ENCODE measurements around the gene NDFIP1. TPM values are rescaled to one million over a fixed set of nuclear protein-coding genes. Genes with fewer than 3 reads are reported as not detected.
A peak's percentile ranks its signal among the peaks of the same experiment; 100 is the strongest.
"Not testable (repeated sequence)": the region's sequence is repeated elsewhere in the genome, so short reads cannot be mapped to it uniquely, and the experiment has no call there.

Gene NDFIP1, protein sequence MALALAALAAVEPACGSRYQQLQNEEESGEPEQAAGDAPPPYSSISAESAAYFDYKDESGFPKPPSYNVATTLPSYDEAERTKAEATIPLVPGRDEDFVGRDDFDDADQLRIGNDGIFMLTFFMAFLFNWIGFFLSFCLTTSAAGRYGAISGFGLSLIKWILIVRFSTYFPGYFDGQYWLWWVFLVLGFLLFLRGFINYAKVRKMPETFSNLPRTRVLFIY
- polyA plus RNA-seq (ENCODE audit: insufficient read length in 4 of 4), result 100 to 1,000 TPM; 116 to 154 (median 136) TPM

DNA sequence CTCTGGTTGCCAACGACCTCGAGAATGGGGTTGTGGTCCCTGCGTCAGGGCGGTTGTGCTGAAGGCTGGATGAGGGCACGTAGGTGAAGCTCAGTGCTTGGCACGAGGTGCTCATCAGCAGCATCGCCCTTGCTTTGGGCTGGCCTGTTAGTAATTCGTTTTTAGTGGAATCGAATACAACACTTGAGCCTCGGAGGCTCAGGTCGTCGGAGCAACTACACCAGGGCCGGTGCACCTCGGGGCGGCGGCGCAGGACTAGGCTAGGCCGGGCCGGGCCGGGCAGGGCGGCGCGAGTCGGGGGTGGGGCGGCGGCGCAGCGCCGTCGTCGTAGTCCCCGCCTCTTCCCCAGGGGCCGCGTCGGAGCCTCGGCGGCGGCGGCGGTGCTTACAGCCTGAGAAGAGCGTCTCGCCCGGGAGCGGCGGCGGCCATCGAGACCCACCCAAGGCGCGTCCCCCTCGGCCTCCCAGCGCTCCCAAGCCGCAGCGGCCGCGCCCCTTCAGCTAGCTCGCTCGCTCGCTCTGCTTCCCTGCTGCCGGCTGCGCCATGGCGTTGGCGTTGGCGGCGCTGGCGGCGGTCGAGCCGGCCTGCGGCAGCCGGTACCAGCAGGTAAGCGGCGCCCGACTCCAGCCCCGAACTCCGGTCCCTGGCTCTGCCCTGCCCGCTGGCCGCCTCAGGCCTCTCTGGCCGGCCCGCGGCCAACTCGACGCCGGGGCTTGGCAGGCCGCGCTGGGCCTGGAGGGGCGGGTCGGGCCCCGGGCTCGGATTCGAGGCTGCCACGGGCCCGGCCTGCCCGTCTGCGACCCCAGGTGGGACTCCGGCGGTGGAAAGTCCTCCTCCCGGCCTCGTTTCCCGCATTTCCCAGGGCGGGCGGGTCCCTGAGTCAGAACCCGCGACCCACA lies at the start of gene NDFIP1:
TSS of gene NDFIP1 (plus strand) at position 348 of the 899 bp plus-strand sequence. CDS start at position 544, 196 bp downstream.
- peak in 3 of 4 donors; percentile 55 to 69 (median 60) for DNase-seq (ENCODE audit: low read depth in 4 of 4, low spot score in 3 of 4)

DNA sequence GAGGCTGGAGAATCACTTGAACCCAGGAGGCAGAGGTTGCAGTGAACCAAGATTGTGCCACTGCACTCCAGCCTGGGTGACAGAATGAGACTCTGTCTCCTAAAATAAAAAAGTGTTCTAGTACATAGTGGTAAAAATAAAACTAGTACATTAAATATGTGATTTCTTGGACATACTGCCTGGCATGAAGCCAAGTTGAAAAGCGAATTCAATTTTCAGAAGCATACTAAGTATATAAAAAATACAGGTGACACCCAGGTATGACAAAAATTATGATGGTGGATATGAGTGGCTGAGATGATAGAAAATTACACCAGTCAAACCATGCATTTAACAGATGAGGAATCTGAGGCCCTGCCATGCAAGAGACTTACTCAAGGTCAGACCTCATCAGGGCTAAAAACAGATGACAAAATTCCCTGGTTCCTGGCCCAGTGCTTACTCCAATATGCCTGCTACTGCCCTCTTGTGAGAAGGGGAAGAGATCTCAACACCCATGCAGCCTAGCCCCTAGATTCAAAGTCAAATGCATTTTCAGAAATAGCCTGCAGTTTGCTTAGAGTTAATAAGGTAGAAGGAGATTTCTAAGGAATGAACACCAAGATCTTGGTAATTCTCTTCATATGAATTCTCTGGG lies 49.2 kb upstream of the NDFIP1 start:
- DNase-seq (ENCODE audit: low read depth in 4 of 4, low spot score in 3 of 4), result no peak

DNA sequence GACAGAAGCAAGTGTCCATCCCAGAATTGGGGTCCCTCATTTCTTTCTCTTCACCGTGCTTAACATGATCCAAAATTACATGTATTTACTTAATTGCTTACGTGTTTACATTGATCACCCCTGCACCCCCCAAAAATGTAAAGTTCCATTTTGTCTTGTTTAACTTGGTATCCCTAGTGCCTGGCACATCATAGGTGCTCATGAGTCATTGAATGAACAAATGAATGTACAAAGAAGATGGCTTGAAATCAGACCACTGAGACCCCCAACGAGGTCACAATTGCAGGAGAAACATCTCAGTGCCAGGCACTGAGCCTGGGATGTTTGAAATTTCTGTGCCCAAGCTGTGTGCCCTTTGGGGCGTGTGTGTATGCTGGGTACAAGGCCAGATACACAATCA lies 45.2 kb upstream of the NDFIP1 start:
- no peak for DNase-seq (ENCODE audit: low read depth in 4 of 4, low spot score in 3 of 4)

DNA sequence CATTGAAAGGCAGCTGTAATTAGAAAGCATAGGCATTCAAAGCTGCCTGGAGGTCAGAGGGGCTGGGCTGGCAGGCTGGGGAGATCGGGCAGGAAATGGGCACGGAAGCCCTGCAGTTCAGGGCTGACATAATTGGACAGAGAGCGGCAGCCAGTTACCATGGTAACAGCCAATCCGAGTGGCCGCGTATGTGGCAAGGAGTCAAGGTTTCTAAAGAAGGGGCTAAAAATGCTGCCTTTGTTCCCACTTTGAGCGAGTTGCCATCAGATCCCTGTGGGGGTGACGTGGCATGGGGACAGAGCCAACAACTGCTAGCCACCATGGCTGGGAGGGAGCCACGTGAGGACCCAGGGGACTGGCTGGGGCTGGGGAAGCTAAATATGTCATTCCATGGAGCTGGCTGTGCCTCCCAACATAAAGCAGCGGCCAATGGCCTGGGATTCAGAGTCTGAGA lies 44.7 kb upstream of the NDFIP1 start:
- DNase-seq (ENCODE audit: low read depth in 4 of 4, low spot score in 3 of 4), result peak; percentile 23 to 45 (median 34)

DNA sequence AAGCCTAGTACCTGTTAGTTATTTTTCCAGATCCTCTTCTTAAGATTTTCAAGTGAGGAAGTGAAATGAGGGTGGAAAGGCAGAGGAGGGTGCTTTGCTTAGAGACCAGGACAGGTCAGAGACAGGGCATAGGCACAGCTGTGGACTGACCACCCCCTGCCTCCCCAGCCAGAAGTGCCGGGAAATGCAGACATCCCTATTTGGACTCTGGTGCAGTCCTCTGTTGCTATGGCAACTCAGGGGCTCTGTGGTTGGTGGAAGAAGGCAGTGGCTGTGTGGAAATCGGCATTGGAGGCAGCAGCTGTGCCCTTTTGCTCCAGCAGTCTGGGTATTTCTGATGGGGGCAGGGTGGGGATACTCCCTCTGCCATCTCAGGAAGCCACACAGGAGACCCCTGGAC lies 43.3 kb upstream of the NDFIP1 start:
- DNase-seq (ENCODE audit: low read depth in 4 of 4, low spot score in 3 of 4), result no peak

DNA sequence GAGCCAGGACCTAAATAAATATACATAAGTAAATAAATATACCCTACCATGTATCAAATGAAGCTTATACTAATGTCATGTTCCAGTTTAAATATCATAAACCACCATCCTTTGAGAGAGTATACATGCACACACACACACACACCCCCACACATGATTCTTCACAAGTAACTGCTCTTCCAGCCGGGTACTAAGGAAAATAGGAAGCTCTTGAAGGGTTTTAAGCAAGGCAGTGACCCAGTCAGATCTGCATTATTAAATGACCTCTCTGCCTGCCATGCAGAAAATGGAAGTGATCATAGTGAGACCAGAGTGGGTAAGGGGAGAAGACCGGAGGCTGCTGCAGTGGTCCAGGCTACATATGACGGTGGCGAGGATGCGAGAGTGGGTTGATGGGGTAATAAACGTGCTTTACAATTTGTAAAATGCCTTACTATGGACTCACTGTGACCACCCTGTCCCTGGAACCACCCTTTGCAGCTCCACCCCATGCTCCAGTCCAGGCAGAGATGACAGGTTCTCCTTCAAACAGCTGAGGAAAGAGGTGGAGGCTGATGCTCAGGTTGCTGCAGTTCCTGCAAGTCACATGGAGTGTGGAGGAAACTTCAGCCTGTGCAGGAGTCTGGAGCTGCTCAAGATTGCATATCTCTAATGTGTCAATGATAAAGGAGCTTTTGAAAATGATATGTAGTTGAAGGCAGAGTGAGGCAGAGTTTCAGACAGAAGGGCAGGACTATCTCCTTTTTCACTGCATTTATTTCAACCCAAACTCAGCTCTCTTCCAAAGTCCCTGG lies 38.8 kb upstream of the NDFIP1 start:
- DNase-seq (ENCODE audit: low read depth in 4 of 4, low spot score in 3 of 4), result no peak

DNA sequence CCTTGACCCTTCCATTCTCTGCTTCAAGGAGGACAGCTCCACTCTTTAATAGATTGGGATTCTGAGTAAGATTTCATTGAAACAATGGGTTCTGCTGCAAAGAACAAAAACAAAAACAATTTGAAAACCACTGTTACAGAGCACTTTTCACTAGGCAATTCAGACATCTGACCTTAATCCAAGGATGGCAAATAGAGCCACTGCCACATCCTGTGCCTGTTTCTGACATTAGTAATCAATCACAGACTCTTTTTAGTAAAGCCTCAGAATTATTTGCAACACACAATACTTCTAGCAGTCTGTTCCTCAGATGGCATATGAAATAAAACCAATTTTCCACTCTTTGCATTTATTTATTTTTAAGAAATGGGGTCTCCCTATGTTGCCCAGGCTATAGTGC lies 37.8 kb upstream of the NDFIP1 start:
- no peak for DNase-seq (ENCODE audit: low read depth in 4 of 4, low spot score in 3 of 4)

DNA sequence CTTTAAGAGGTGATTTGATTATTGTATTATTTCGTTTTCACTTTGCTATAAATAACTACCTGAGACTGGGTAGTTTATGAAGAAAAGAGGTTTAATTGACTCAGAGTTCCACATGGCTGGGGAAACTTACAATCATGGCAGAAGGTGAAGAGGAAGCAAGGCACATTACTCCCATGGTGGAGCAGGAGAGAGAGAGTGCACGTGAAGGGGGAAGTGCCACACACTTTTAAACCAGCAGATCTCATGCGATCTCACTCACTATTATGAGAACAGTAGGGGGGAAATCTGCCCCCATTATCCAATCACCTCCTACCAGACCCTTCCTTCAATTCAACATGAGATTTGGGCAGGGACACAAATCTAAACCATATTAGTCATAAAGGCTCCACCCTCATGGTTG lies 36.1 kb upstream of the NDFIP1 start:
- no peak for DNase-seq (ENCODE audit: low read depth in 4 of 4, low spot score in 3 of 4)

DNA sequence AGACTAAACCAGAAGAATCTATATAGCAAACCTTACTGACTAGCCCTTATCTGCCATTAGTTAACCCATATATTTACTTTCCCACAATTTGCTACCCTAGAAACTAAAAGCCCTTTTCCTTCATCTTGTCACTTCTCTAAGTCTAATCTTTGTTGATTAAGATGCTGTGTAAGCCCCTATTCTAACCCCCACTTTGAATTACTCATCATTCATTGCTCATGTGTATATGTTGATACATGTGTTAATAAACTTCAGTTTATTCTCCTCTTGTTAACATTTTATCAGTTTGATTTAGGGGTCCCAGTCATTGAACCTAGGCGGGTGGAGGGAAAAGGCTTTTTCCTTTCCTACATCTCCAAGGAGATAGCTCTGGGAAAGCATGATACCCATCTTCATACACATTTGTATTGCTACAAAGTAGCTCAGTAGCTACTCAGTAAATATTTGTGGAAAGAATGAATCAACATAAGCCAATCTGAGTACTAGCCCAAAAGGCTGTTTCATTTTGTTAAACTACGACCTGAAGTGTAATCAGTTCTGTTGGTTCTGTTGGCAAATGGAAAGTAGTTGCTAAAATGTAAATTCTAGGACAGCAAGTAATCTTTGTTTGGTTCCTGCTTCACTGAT lies 35.1 kb upstream of the NDFIP1 start:
- DNase-seq (ENCODE audit: low read depth in 4 of 4, low spot score in 3 of 4), result no peak

DNA sequence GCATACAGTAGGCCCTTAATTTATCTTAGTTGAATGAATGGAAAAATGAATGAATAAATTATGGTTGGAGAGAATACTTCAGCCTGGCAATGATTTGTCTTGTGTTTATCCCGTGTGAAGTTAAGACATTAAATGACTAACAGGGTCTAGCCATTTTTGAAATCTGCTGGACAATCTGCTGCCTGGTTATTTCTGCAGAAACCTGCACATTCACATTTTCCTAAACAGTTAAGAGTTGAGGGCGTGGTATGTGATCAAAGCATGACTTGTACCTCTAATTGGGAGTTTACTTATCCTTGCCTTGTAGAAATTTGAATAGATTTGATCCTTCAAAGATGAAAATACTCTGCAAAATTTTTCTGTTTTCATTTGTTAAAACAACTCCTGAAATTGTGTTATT lies 34.6 kb upstream of the NDFIP1 start:
- DNase-seq (ENCODE audit: low read depth in 4 of 4, low spot score in 3 of 4), result no peak

DNA sequence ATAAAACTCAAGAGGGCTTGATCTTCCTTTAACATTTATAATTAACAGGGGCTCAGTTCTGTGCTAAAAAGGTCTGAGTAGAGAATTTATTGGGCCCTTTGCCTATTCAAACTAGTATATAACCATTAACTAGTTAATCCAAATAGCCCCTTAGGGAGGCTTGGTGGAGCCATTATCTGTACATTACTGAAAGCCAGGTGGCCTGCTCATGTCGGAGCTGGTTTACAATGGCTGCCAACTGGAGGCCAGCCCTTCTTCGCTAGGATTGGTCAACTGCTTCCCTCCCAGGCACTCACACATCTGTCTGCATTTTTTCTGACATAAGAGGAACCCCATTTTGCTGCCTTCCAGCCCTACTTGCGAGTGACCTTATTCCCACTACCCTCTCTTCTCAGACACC lies 30.4 kb upstream of the NDFIP1 start:
- DNase-seq (ENCODE audit: low read depth in 4 of 4, low spot score in 3 of 4), result no peak

DNA sequence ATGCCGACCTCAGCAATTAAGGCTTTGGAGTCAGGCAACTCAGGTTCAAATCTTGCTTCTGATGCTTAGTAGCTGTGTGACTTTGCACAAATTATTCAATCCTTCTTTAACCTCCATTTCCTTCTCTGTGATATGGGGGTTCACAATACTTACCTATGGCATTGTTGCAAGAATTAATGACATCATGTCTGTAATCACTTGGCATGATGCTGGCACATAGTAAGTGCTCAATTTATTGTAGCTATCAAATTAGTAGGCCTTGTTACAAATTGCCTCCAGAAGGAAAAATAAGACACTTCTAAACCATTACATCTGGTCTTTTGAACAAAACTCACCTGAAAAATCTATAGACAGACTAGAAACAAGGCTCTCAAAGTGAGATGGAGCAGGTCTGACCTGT lies 29.9 kb upstream of the NDFIP1 start:
- no peak for DNase-seq (ENCODE audit: low read depth in 4 of 4, low spot score in 3 of 4)

DNA sequence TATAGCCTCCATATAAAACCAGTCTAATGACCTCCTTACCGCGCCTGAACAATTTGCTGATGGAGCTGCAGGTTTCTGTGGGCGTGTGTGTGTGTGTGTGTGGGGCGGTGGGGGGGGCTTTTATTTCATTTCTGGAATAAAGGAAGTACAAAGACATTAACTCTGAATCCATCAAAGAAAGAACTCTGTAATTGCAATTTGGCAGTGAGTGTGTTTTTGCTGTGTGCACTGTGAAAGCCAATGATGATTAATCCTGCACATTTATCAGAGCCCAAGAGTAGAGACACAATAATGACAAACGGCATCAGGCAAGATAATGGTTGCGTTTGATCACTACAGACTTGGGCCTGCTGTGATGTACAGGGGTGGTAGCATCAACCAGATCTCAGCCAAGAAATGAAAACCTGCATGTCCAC lies 29.3 kb upstream of the NDFIP1 start:
- no peak for DNase-seq (ENCODE audit: low read depth in 4 of 4, low spot score in 3 of 4)

DNA sequence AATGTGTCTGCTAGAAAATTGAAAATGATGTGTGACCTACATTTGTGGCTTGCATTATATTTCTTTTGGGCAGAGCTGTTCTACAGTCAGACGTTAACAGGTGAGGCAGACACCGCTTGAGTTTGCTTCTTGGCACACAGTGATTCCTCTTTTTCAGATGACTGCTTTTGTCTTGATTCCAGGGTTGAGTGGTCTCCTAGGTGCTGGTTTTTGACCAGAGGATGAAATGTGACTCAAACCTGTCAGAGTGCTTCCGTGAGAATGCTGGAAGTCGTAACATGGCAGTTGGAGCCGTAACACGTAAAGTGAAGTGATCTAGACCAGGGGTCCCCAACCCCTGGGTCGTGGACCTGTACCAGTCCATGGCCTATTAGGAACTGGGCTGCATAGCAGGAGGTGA lies 28.3 kb upstream of the NDFIP1 start:
- no peak for DNase-seq (ENCODE audit: low read depth in 4 of 4, low spot score in 3 of 4)

DNA sequence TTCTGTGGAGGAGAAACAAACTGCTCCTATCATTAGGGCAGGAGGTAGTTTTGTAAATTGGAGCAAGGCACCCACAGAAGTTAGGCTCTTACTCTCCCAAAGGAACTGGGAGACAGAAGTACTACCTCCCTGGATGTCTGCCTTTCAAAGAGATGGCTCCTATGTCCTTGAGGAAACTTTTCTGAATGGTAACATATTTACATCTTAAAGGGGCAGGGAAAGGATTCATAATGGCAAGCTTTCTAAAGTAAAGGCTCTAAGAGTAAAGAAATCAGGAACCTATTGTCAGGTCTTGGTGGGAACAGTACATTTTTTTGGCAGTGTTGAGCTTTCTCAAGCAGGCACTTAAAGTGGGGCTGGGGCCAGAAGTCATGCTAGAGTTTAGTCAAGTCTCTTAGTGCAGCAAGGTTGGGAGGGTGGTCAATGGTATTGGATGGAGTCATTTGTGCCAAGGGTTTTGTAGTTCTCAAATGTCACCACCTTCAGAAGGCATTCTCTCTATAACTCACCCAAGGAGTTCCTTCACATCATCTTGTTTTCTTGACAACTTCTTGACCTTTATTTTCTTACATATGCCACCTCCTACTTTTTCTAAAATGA lies 26.3 kb upstream of the NDFIP1 start:
- DNase-seq (ENCODE audit: low read depth in 4 of 4, low spot score in 3 of 4), result no peak

DNA sequence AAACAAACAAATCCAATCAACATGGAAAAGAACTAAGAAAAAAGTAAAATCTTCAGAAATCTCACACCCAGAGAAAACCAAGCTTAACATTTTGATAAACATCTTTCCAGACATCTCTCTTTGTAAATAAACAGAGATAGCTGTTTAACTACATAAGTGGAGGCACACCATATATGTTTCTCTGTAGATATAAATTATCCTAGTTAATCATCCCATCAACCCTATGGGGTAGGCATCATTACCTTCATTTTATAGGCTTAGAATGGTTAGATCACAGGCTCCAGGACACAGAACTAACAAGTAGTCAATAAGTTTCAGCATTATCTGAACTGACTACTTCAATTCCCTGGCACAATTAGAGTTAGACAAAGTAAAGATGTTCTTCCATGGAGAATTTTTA lies 22.4 kb upstream of the NDFIP1 start:
- DNase-seq (ENCODE audit: low read depth in 4 of 4, low spot score in 3 of 4), result no peak

DNA sequence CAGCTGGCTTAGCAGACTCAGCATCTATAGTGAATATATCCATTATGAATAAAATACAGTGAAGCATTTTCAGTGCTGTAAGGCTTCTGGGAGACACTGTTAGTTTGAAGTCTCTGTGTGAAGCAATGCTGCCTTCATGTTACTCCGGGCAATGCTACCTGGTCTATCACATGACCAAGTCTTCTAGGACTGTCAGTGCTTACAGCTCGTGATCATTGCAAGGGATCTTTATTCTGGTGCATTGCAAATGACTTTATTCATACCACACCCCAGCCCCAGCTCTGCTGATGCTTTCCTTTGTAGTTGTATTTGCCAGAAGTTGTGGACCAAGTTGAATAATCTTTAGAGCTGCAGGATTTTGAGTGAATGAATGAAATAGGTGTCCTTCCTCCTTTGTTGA lies 21.9 kb upstream of the NDFIP1 start:
- DNase-seq (ENCODE audit: low read depth in 4 of 4, low spot score in 3 of 4), result no peak

DNA sequence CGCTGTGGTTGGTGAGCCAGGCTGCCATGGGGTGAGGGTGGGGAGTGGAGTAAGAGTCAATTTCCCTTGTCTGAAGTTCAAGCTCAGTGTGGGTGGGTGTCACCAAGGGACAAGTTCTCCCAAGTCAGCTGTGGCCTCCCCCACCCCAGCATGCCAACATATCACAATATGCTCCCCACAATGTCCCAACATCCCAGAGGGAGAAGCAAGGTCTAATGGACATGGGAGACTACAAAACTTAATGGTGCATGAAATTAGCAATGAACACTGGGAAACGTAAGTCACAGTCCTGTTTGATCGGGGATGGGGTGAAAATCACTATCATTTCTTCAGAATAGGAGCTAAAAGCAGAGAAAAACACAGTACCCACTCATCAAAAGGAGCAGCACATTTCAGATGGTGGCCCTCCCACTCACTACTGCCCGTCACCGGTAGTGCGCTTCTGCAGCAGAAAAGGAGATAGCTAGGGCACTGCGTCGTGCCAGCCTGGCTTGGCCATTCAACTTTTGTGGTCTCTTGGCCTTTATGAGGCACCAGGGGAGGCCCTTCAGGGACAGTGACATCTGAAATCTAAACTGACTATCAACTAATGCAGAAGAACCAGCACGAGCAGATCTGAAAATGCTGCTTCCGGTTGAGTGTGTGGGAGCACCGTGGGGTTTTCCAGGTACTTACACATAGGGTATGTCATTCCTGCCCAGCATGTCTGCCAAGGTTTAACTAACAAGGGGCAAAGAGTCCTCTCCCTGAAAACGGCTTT lies 20.5 kb upstream of the NDFIP1 start:
- no peak for DNase-seq (ENCODE audit: low read depth in 4 of 4, low spot score in 3 of 4)

DNA sequence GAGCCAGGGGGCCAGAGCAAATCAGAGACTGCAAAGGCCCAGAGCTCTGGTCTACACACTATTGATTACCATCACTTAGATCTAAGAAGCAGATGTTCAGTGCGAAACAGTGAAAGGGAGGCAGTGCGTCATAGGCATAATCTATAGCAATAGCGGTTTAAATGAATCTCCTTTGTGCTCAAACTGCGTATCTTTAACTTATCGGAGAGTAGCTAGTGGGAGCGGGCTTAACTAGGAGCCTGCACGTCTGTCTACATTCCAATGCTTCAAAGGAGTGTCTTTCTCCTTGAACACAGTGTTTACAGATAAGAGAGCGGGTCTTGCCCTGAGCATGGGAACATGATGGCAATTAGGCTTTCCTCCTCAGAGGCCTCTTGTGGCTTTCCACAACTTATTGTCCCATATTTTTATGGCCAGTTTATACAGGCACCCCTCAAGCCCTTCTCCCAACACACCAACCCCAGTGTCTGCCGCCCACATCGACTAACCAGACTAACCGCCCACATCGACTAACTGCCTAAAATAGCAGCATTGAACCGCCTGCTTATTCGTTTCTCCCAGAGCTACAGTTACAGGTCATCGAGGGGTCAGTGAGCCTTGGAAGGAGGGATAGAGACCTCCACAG lies 19.6 kb upstream of the NDFIP1 start:
- not testable (repeated sequence) for DNase-seq (ENCODE audit: low read depth in 4 of 4, low spot score in 3 of 4)
